ENCODE measurements around the gene PLAGL2. TPM values are rescaled to one million over a fixed set of nuclear protein-coding genes. Genes with fewer than 3 reads are reported as not detected.

The PLAGL2 gene
- total RNA-seq, 2 experiments from 2014 or later = 9.8 to 40.3 TPM

DNA sequence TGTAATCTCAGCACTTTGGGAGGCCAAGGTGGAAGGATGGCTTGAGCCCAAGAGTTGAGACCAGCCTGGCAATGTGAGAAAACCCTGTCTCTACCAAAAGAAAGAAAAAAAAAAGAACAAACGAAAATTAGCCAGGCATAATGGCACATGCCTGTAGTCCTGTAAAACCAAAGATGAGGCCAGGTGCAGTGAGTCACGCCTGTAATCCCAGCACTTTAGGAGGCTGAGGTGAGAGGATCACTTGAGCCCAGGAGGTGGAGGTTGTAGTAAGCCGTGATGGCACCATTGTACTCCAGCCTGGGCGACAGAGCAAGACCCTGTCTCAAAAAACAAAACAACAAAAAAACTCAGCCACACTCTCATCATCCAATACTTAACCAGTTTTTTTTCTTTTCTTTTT, 37.4 kb upstream of the PLAGL2 start:
- TF ChIP-seq, protein P1, sequence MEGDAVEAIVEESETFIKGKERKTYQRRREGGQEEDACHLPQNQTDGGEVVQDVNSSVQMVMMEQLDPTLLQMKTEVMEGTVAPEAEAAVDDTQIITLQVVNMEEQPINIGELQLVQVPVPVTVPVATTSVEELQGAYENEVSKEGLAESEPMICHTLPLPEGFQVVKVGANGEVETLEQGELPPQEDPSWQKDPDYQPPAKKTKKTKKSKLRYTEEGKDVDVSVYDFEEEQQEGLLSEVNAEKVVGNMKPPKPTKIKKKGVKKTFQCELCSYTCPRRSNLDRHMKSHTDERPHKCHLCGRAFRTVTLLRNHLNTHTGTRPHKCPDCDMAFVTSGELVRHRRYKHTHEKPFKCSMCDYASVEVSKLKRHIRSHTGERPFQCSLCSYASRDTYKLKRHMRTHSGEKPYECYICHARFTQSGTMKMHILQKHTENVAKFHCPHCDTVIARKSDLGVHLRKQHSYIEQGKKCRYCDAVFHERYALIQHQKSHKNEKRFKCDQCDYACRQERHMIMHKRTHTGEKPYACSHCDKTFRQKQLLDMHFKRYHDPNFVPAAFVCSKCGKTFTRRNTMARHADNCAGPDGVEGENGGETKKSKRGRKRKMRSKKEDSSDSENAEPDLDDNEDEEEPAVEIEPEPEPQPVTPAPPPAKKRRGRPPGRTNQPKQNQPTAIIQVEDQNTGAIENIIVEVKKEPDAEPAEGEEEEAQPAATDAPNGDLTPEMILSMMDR (conservative IDR thresholded peaks at IDR 0.05; ENCODE audit: low read length) = no peak
- no peak for TF ChIP-seq EZH2phosphoT487 (IDR thresholded peaks at IDR 0.05; ENCODE audit: borderline replicate concordance, low read depth, low read length)
- Histone ChIP-seq H3K9me2 (ENCODE audit: insufficient read depth, low read length) (no peaks in the 10 kb centered on the region), H3K9me3 (ENCODE audit: low read length) (no peaks in the 10 kb centered on the region), H4K20me1 (ENCODE audit: insufficient read depth, low read length) (no peaks in the 10 kb centered on the region), H3K4me2 (ENCODE audit: low read length) (no peak overlapping the region), H3K36me3 (ENCODE audit: insufficient read depth, low read length) (no peaks in the 10 kb centered on the region), H3K4me3 (ENCODE audit: low read depth, low read length, poor library complexity, severe bottlenecking) (no peak overlapping the region), H3K27ac (ENCODE audit: low read depth, low read length, poor library complexity, severe bottlenecking) (no peak overlapping the region), H3K4me1 (ENCODE audit: insufficient read depth, low read length, poor library complexity, severe bottlenecking) (peaks cover 14% of the 10 kb centered on the region), H2AFZ (ENCODE audit: low read length) (no peak overlapping the region), H3K79me2 (ENCODE audit: insufficient read depth, low read depth, low read length) (no peaks in the 10 kb centered on the region)
- no peak for DNase-seq (ENCODE audit: low spot score)
- no TSS peak for BruUV-seq (replicated peaks)
- intact Hi-C loops (cut with micrococcal nuclease; ENCODE audit: unreplicated experiment) = no loop called here
- ChIA-PET CTCF (ENCODE audit: unreplicated experiment) (interaction anchor here (0.5 kb wide), 1 partner anchor 12 kb away, joined by 4 read pairs; no protein-coding TSS in a partner anchor), POLR2A (interaction anchor here (0.7 to 1.6 kb wide), 4 partner anchors 8 to 45 kb away, joined by 3 to 6 read pairs (median 4); no protein-coding TSS in a partner anchor)

DNA sequence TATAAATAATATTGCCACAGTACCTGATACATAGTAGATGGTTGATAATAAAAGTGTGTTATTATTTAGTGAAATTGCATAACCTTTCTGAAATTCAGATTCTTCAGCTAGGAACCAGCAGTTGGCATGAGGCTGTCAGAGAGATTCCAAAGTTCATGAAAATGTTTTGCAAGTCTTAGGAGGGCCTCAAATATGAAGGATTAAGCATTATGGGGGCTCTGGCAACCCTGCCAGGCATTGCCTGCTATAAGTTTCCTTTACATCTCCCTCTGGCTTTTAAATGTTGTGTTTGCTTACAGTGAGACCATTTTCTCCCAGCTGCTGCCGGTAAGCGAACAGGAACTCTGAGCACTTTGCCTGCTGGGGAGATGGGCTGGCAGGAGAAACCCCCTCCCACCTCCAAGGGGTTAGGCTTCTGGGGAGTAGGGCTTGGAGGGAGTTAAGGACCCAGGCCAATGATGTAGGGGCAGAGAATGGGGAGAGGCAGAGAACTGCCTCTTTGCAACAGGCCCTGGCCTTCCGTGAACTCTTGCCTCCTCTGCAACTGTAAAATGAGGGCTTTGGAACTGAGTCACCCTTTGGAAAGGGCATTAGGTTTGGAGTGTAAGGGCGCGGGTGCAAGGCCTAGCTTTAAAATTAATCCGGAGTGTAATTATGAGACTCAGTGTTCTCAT, 36.7 kb upstream of the PLAGL2 start:
- Histone ChIP-seq H3K4me2 (ENCODE audit: low read length) (no peak overlapping the region), H3K9me2 (ENCODE audit: insufficient read depth, low read length) (no peaks in the 10 kb centered on the region), H3K27ac (ENCODE audit: low read depth, low read length, poor library complexity, severe bottlenecking) (no peak overlapping the region), H3K4me3 (ENCODE audit: low read depth, low read length, poor library complexity, severe bottlenecking) (no peak overlapping the region), H3K4me1 (ENCODE audit: insufficient read depth, low read length, poor library complexity, severe bottlenecking) (peaks cover 19% of the 10 kb centered on the region), H3K9me3 (ENCODE audit: low read length) (no peaks in the 10 kb centered on the region), H4K20me1 (ENCODE audit: insufficient read depth, low read length) (no peaks in the 10 kb centered on the region), H3K36me3 (ENCODE audit: insufficient read depth, low read length) (no peaks in the 10 kb centered on the region), H2AFZ (ENCODE audit: low read length) (no peak overlapping the region), H3K79me2 (ENCODE audit: insufficient read depth, low read depth, low read length) (no peaks in the 10 kb centered on the region)
- no peak for TF ChIP-seq EZH2phosphoT487 (IDR thresholded peaks at IDR 0.05; ENCODE audit: borderline replicate concordance, low read depth, low read length)
- TF ChIP-seq, protein P1 (conservative IDR thresholded peaks at IDR 0.05; ENCODE audit: low read length) = no peak
- DNase-seq (ENCODE audit: low spot score) = no peak
- intact Hi-C loops (cut with micrococcal nuclease; ENCODE audit: unreplicated experiment) = no loop called here
- ChIA-PET POLR2A (interaction anchor here (0.6 to 1.6 kb wide), 3 partner anchors 9 to 600 kb away, joined by 3 to 5 read pairs (median 4); no protein-coding TSS in a partner anchor), CTCF (ENCODE audit: unreplicated experiment) (interaction anchor here (0.5 to 0.6 kb wide), 2 partner anchors 10 to 12 kb away, joined by 3 to 4 read pairs; no protein-coding TSS in a partner anchor)
- no TSS peak for BruUV-seq (replicated peaks)

DNA sequence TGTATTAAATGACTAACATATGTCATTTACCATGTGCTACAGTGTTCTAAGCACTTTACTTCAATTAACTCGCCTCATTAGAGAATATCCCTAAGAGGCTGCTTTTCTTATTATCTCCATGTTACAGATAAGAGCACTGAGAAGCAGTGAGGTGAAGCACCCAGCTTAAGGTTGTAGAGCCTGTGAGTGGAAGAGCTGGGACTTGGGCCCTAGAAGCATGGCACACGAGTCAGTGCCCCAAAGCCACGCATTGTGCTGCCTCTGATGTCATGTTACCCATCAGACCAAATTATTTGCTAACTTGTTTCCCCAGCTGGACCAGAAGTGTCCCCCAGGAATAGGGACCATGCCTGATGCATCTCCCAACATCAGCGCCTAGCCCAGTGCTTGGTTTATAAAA, 34.3 kb upstream of the PLAGL2 start:
- no peak for DNase-seq (ENCODE audit: low spot score)
- H3K27ac ChIP-seq (ENCODE audit: low read depth, low read length, poor library complexity, severe bottlenecking) = no peak overlapping the region
- CTCF ChIA-PET (ENCODE audit: unreplicated experiment) = no interaction called here
- TF ChIP-seq, protein P1 (conservative IDR thresholded peaks at IDR 0.05; ENCODE audit: low read length) = no peak
- no peak for TF ChIP-seq EZH2phosphoT487 (IDR thresholded peaks at IDR 0.05; ENCODE audit: borderline replicate concordance, low read depth, low read length)
- no TSS peak for BruUV-seq (replicated peaks)
- no peaks in the 10 kb centered on the region for H3K79me2 ChIP-seq (ENCODE audit: insufficient read depth, low read depth, low read length)
- intact Hi-C loops (cut with micrococcal nuclease; ENCODE audit: unreplicated experiment) = no loop called here
- no peaks in the 10 kb centered on the region for H4K20me1 ChIP-seq (ENCODE audit: insufficient read depth, low read length)
- POLR2A ChIA-PET = interaction anchor here (0.5 to 2.1 kb wide), 3 partner anchors 11 to 37 kb away, joined by 3 to 6 read pairs (median 4); no protein-coding TSS in a partner anchor
- no peak overlapping the region for H3K4me3 ChIP-seq (ENCODE audit: low read depth, low read length, poor library complexity, severe bottlenecking)
- no peak overlapping the region for H2AFZ ChIP-seq (ENCODE audit: low read length)
- H3K4me1 ChIP-seq (ENCODE audit: insufficient read depth, low read length, poor library complexity, severe bottlenecking) = peaks cover 19% of the 10 kb centered on the region
- H3K9me3 ChIP-seq (ENCODE audit: low read length) = no peaks in the 10 kb centered on the region
- H3K4me2 ChIP-seq (ENCODE audit: low read length) = no peak overlapping the region
- H3K9me2 ChIP-seq (ENCODE audit: insufficient read depth, low read length) = no peaks in the 10 kb centered on the region
- H3K36me3 ChIP-seq (ENCODE audit: insufficient read depth, low read length) = peaks cover 8% of the 10 kb centered on the region; the same call in 1 of the 2 replicates
